Measurements from ENCODE around the gene TM9SF1.

Gene TM9SF1, protein sequence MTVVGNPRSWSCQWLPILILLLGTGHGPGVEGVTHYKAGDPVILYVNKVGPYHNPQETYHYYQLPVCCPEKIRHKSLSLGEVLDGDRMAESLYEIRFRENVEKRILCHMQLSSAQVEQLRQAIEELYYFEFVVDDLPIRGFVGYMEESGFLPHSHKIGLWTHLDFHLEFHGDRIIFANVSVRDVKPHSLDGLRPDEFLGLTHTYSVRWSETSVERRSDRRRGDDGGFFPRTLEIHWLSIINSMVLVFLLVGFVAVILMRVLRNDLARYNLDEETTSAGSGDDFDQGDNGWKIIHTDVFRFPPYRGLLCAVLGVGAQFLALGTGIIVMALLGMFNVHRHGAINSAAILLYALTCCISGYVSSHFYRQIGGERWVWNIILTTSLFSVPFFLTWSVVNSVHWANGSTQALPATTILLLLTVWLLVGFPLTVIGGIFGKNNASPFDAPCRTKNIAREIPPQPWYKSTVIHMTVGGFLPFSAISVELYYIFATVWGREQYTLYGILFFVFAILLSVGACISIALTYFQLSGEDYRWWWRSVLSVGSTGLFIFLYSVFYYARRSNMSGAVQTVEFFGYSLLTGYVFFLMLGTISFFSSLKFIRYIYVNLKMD

DNA sequence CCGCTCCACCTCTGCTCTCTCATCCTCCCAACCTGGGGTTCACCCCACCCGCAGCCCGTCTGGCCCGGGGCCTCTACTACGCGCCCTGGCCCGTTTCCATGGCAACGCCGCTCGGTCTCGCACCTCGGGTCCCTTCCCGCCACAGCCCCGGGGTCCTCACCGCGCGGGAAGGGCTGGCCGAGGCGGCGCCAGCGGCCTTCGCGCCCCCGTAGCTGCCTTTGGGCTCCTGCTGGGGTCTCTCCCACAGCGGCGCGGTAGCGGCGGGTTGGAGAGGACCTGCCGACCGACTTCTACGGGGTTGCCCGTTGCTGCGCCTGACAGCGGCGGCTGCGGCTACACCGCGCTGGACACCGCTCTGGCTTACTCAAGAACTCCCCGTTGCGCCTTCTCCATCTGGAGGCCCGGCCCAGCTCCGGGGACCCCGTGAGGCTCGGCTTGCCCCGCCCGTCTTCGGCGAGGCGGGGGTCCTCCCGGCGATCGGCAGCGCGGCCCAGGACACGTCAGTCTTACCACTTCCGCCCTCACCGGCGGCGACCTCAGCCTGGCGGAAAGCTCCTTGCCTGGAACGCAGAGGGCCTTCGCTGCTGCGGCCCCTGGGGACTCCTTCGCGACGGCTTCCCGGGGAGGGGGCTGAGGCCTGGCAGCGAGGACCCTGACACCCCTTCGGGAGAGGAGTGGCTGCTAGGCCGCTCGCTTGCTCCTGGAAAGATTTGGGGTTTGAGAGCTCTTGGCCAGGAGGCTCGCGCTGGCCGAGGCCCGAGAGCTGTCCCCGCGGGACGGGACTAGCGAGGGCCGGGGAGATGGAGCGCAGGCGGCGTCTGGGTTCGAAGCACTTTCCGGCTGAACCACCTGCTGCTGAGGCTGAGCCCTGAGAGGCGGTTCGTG, at the start of gene TM9SF1:
Gene TM9SF1, minus strand, starts transcription at position 256 of the 885 bp plus-strand sequence. CDS start 422 bp downstream, outside the sequence.
- DNase-seq (ENCODE audit: low read depth) = peak; percentile 87
- TF ChIP-seq, protein P1, sequence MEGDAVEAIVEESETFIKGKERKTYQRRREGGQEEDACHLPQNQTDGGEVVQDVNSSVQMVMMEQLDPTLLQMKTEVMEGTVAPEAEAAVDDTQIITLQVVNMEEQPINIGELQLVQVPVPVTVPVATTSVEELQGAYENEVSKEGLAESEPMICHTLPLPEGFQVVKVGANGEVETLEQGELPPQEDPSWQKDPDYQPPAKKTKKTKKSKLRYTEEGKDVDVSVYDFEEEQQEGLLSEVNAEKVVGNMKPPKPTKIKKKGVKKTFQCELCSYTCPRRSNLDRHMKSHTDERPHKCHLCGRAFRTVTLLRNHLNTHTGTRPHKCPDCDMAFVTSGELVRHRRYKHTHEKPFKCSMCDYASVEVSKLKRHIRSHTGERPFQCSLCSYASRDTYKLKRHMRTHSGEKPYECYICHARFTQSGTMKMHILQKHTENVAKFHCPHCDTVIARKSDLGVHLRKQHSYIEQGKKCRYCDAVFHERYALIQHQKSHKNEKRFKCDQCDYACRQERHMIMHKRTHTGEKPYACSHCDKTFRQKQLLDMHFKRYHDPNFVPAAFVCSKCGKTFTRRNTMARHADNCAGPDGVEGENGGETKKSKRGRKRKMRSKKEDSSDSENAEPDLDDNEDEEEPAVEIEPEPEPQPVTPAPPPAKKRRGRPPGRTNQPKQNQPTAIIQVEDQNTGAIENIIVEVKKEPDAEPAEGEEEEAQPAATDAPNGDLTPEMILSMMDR (IDR thresholded peaks at IDR 0.05; ENCODE audit: low read length, missing control alignments) = no peak
- peak within 1 kb of the TSS; percentile 88 for H3K4me3 ChIP-seq (replicated peaks; ENCODE audit: low read depth, low read length)

DNA sequence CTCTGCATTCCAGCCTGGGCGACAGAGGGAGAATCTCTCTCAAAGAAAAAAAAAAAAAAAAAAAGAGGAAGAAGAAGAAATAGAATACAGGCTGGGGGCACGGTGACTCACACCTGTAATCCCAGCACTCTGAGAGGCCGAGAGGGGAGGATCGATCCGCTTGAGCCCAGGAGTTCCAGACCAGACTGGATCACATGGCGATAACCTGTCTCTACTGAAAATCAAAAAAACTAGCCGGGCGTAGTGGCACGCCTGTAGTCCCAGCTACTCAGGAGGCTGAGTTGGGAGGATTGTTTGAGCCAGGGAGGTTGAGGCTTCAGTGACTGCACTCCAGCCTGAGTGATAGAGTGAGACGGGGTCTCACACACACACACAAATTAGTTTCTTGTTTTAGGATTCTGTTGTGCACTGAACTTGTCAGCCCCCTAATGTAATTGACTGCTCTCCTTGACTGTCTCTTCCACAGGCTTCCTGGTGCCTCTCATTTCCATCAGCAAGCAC, 48.1 kb upstream of the TM9SF1 start:
- TF ChIP-seq, protein P1 (IDR thresholded peaks at IDR 0.05; ENCODE audit: low read length, missing control alignments) = no peak
- DNase-seq (ENCODE audit: low read depth) = no peak
- H3K4me3 ChIP-seq (replicated peaks; ENCODE audit: low read depth, low read length) = peak overlapping the region; percentile 86

DNA sequence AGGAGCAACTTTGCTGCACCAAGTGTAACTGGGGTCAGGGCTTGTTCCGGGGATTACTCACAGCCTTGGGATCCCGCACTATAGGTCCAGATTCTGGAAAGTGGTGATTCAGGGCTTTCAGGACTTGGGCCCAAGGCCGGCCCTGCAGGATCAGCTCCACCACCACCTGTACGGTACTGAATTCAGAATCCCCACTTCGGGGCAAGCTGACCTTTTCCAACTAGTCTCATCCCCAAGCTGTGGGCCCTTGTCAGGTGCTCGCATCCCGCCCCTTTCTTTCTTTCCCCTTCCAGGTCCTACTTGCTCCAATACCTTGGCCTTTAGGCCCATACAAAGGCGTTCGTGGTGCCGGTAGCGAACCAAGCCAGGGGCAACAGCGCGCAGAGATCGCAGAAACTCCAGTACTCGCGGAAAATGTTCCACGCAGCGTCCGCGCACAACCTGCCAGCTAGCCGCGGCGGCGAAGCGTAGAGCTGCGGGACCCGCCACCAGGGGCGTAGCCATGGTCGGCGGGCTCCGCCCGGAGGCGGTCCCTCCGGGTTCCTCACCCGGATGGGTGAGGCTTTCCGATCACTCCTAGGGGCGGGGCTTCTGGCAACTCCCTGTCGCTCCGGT, 46.7 kb upstream of the TM9SF1 start:
- peak overlapping the region; percentile 86 for H3K4me3 ChIP-seq (replicated peaks; ENCODE audit: low read depth, low read length)
- DNase-seq (ENCODE audit: low read depth) = peak; percentile 89
- TF ChIP-seq, protein P1 (IDR thresholded peaks at IDR 0.05; ENCODE audit: low read length, missing control alignments) = peak; percentile 37

DNA sequence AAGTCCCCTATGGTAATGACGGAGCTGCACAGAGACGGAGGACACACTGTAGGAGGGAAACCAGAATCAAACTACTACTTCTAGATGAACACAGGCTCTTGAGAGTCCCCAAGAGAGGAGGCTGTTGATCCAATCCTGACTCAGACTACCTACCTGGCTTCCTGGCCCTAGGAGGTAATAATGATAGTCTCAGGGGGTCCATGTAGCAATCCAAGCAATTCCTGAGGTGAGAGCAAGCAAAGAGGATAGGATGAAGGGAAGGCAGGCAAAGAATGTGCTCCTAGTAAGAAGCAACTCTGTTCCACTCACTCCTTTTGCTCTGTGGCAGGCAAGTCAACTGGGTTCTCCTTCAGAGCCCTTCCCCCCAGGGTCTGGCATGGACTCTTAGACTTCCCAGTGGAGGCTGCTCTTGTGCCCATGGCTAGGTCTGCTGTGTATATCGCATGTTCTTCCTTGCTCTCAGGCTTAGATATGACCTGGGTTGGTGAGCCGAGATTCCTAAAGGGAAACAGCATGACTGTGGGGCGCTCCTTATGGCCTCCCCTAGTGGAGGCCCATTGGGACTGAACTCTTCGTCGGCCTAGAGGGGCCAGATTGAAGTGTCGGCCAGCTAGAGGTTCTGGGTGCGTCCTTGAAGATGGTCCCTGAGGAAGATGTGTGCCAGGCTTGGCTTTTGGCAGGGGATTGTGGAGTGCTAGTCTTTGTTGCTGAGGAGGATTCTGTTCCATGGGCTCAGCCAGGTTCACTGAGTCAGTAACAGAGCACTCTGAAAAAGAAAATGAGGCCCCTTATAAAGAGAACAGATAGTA, 45.1 kb upstream of the TM9SF1 start:
- DNase-seq (ENCODE audit: low read depth) = no peak
- no peak overlapping the region for H3K4me3 ChIP-seq (replicated peaks; ENCODE audit: low read depth, low read length)
- TF ChIP-seq, protein P1 (IDR thresholded peaks at IDR 0.05; ENCODE audit: low read length, missing control alignments) = no peak

DNA sequence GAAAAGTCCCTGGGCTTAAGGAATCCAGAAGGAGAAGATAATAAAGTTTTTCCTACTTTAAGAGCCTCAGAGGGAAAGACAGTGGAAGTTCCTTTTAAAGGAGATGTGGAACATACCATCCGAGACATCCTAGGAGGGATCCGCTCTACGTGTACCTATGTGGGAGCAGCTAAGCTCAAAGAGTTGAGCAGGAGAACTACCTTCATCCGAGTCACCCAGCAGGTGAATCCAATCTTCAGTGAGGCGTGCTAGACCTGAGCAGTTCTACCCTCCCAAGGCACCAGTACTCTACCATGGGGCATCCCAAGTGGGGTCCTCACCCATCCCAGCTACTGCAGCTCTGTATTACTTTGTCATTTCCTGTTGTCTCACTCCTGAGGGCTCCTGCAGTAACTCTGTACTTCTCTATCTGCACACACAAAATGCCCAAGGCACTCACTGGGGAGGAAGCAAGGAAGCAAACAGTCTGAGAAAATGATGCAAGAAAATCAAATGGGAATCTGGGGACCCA, 43.3 kb upstream of the TM9SF1 start:
- H3K4me3 ChIP-seq (replicated peaks; ENCODE audit: low read depth, low read length) = no peak overlapping the region
- DNase-seq (ENCODE audit: low read depth) = no peak
- TF ChIP-seq, protein P1 (IDR thresholded peaks at IDR 0.05; ENCODE audit: low read length, missing control alignments) = no peak

Data from fibroblast of pulmonary artery (primary cell).